BJ (cell line): ENCODE data around the gene OGDHL. TPM values are rescaled to one million over a fixed set of nuclear protein-coding genes. Genes with fewer than 3 reads are reported as not detected.

ENCODE experiments used
- CTCF ChIA-PET: fragments of 350-600 bp; formaldehyde crosslinking; extraction: SDS; loops from one replicate; lab custom pipeline; 2021; ENCODE audit warnings: antibody characterized with exemption, inconsistent platforms; lab: Yijun Ruan, JAX
- POLR2A ChIA-PET: fragments of 300-600 bp; sonication (Branson Sonifier 250); formaldehyde crosslinking; extraction: SDS; loops from one replicate; lab custom pipeline; 2021; ENCODE audit warnings: antibody characterized with exemption; lab: Charles Lee
- DNase-seq: peaks from one replicate; pipeline ENCODE4 v3.0.0-alpha.2; 2011; ENCODE audit warnings: low read depth
- H3K27me3 ChIP-seq: 2 replicates; pipeline ENCODE4 v1.6.0; 2011; ENCODE audit warnings: low read length; ENCODE audit not compliant: control insufficient read depth, insufficient read depth
- H3K36me3 ChIP-seq: 2 replicates; pipeline ENCODE4 v1.5.1; 2011; ENCODE audit warnings: low read length; ENCODE audit not compliant: control insufficient read depth, insufficient read depth
- H3K4me3 ChIP-seq: 2 replicates; pipeline ENCODE4 v1.5.1; 2011; ENCODE audit warnings: low read depth, mild to moderate bottlenecking, control low read depth, low read length
- CTCF ChIP-seq: IDR thresholded peaks from 2 replicates; pipeline ENCODE4 v1.5.1; 2011; ENCODE audit warnings: low read depth, mild to moderate bottlenecking, control low read depth, inconsistent platforms, low read length, moderate library complexity; ENCODE audit not compliant: insufficient read depth
- polyA plus RNA-seq: library from polyadenylated mRNA; depleted of rRNA; stranded (reverse); fragments of >200 nt; gene quantifications from 2 replicates; pipeline ENCODE4 v1.2.3, GENCODE V29; 2011

The OGDHL gene
- polyA plus RNA-seq, 1 experiment: 0.16 TPM

GRCh38 chr10:49713266-49713665 lies 48.9 kb downstream of the OGDHL start:
- H3K4me3 ChIP-seq: no peak overlapping the region
- CTCF ChIA-PET: no interaction called here
- DNase-seq: no peak
- no peaks in the 10 kb centered on the region for H3K36me3 ChIP-seq
- POLR2A ChIA-PET: no interaction called here
- H3K27me3 ChIP-seq: peaks cover 2% of the 10 kb centered on the region; the same call in 1 of the 2 replicates
- TF ChIP-seq CTCF: no peak

- Histone ChIP-seq H3K4me3 (no peak overlapping the region), H3K36me3 (no peaks in the 10 kb centered on the region), H3K27me3 (peaks cover 2% of the 10 kb centered on the region; the same call in 1 of the 2 replicates)
- POLR2A ChIA-PET: no interaction called here
- DNase-seq: no peak
- no peak for TF ChIP-seq CTCF
- CTCF ChIA-PET: no interaction called here
These were observed 50.6 kb downstream of the OGDHL start for GRCh38 chr10:49711481-49711880.

GRCh38 chr10:49710966-49711365 lies 51.2 kb downstream of the OGDHL start:
- H3K27me3 ChIP-seq: peaks cover 2% of the 10 kb centered on the region; the same call in 1 of the 2 replicates
- no peak for DNase-seq
- ChIA-PET CTCF (no interaction called here), POLR2A (no interaction called here)
- H3K4me3 ChIP-seq: no peak overlapping the region
- TF ChIP-seq CTCF: no peak
- H3K36me3 ChIP-seq: no peaks in the 10 kb centered on the region

GRCh38 chr10:49709934-49710333 lies 52.2 kb downstream of the OGDHL start:
- Histone ChIP-seq H3K36me3 (no peaks in the 10 kb centered on the region), H3K27me3 (peaks cover 2% of the 10 kb centered on the region; the same call in 1 of the 2 replicates), H3K4me3 (no peak overlapping the region)
- ChIA-PET POLR2A (no interaction called here), CTCF (no interaction called here)
- DNase-seq: no peak
- no peak for TF ChIP-seq CTCF

- Histone ChIP-seq H3K27me3 (peaks cover 2% of the 10 kb centered on the region; the same call in 1 of the 2 replicates), H3K36me3 (no peaks in the 10 kb centered on the region), H3K4me3 (no peak overlapping the region)
- POLR2A ChIA-PET: no interaction called here
- TF ChIP-seq CTCF: no peak
- CTCF ChIA-PET: no interaction called here
- DNase-seq: no peak
These were observed 54.5 kb downstream of the OGDHL start for GRCh38 chr10:49707585-49707984.
